HG02981 (cell line): ENCODE data around the gene CAAP1.
"Not testable (repeated sequence)": the region's sequence is repeated elsewhere in the genome, so short reads cannot be mapped to it uniquely, and the experiment has no call there.

Experiments used
- ATAC-seq: cut with Tn5 transposase; IDR thresholded peaks from one replicate; pipeline ENCODE4 v1.9.1; 2021; ENCODE audit warnings: mild to moderate bottlenecking, moderate library complexity; ENCODE audit not compliant: unreplicated experiment

Gene CAAP1

GRCh38 chr9:26850995-26851394, 41.6 kb downstream of the CAAP1 start:
- ATAC-seq = no peak

DNA sequence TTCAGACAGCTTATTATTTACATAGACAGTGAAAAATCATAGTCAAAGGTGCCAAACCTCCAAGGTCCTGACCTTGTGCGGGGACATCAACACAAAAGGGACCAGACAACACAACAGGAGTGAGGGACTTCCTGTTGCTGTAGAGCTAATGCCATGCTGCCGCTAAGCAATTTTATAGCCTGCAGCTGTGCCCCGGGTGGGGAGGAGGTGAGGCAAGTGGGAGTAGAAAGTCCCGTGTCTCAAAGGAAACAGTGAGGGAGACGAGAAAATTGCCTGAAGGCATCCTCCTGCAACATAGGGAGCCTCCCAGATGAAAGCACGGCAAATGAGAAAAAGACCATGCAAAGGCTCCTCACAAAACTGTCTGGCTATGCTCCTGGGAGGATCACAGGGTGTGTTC, 58.8 kb downstream of the CAAP1 start:
- no peak for ATAC-seq

GRCh38 chr9:26828391-26828955, 64.1 kb downstream of the CAAP1 start:
- not testable (repeated sequence) for ATAC-seq

DNA sequence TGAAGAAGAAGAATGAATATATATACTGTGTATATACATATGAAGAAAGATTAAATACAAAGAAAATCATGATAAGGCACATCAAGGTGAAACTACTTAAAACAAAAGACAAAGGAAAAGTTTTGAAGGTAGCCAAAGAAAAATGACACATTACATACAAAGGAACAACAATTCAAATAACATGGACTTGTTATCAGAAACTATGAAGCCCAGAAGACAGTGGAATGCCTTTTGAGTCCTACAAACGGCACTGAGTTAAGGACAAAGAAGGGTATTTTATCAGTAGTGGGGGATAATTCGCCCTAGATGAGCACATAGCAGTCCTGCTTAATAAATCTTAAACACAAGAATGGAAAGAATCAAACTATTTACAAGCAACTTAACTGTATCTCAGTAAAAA, 77.8 kb downstream of the CAAP1 start:
- ATAC-seq = no peak

DNA sequence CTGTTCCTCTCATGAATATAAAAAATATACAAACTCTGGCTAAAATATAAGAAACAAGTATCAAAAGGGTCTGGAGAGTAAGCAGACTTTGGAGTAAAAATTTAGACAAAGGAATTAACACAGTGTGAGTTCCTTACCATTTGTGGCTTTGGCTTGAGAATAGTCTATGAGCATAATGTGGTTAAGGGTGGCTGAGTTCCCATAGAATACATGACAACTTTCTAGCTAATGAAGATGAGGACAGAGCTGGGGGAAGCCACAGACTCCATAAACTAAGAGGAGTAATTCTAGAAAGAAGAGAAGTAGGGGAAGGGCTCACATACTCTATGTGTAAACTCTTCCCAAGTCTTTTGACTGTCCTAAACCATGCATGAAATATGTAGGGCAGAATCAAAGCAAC, 79.4 kb downstream of the CAAP1 start:
- no peak for ATAC-seq

- ATAC-seq = no peak
Observed at GRCh38 chr9:26812217-26812616, 80.4 kb downstream of the CAAP1 start.

- no peak for ATAC-seq
Observed at GRCh38 chr9:26811106-26811505, 81.5 kb downstream of the CAAP1 start.

- ATAC-seq = no peak
Observed at GRCh38 chr9:26809795-26810194, 82.8 kb downstream of the CAAP1 start.

GRCh38 chr9:26807161-26807560, 85.4 kb downstream of the CAAP1 start:
- no peak for ATAC-seq

DNA sequence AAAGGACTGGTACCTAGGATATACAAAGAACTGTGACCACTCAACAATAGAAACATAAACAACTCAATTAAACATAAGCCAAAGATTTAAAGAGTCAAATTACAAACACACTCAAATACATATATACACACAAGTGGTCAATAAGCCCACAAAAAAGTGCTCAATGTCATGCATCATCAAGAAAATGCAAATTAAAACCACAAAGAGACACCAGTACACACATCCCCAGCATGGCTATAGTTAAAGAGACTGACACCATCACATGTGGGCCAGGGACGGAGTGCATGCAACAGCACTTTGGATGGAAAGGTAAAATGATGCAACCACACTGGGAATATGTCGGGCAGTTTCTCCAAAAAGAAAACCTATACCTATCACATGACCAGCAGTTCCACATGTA, 89.7 kb downstream of the CAAP1 start:
- ATAC-seq = peak; percentile 49

GRCh38 chr9:26801772-26802171, 90.8 kb downstream of the CAAP1 start:
- no peak for ATAC-seq

- ATAC-seq = no peak
Observed at GRCh38 chr9:26800322-26800721, 92.3 kb downstream of the CAAP1 start.

GRCh38 chr9:26791274-26791673, 101.3 kb downstream of the CAAP1 start:
- ATAC-seq = no peak
